Left colon (tissue), 2 donors: Measurements from ENCODE around the gene DGCR8. TPM values are rescaled to one million over a fixed set of nuclear protein-coding genes. Genes with fewer than 3 reads are reported as not detected.
"Not testable (repeated sequence)": the region's sequence is repeated elsewhere in the genome, so short reads cannot be mapped to it uniquely, and the experiment has no call there.

Experiments
- ATAC-seq: fragments of 200-7000 bp; cut with Tn5 transposase; one replicate; pipeline ENCODE4 v1.9.1; 2020; ENCODE audit warnings: mild to moderate bottlenecking, moderate library complexity
- DNase-seq, 2 donors: peaks; one replicate each; pipeline ENCODE4 v3.0.0-alpha.2; 2020
- intact Hi-C, 2 donors: fragments of 100-400 bp; cut with DNase I in 1 of 2; cut with micrococcal nuclease in 1 of 2; formaldehyde crosslinking; loops; one replicate each; pipeline versions ENCODE4 v1.11.2 to v1.14.0; 2022; cut with DNase I, micrococcal nuclease
- total RNA-seq, 2 donors: library from RNA; stranded (reverse); fragmentation: NEBNext Ultra II Directional; extraction: Animal tissue kit (Norgen Biotek cat#: 25700); gene quantifications; one replicate each; pipeline ENCODE4 v1.2.1, GENCODE V29; 2021
- donor health status: DM: no; HTN: no; CAD: no.
- donor health status: DM: yes; HTN: yes; CAD: no.

DGCR8 gene
- total RNA-seq, 2 donors from 2014 or later = 32.7 to 46.8 TPM

DNA sequence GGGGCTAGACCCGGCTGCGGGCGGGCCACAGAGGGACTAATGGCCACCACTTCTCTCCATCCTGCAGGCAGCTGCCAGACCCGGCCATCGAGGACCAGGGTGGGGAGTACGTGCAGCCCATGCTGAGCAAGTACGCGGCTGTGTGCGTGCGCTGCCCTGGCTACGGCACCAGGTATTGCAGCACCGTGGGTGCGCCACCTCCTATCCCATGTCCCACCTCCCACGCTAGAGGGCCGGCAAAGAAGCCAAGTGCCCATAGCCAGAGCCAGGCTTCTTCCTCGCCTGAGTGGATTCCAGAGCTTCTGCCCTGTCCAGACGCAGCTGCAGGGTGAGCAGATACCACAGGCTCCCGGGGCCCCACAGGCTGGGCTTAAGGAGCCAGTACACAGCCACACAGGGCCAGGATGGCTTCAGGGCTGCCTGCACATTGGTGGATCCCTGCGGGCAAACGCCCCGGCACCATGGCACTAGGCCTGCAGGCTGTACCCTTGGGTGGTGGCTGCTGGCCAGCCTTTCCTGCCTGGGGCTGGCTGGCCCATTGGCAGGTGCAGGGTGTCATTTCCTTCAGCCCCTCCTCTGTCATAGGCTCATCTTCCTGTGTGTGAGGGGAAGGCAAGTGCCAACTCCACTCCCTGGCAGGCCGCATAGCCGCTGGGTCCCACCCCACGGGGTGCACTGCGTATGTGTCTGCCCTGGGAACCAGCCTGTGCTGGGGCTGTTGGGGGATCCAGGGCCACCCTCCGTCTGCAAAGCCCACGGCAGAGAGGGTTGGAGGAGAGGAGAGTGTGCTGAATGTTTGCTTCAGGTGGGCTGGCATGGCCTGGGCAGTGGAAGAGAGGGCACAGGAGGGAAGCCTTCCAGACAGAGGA lies 16.5 kb upstream of the DGCR8 start:
- no peak for DNase-seq
- intact Hi-C loops = no loop called here
- peak; percentile 7 for ATAC-seq

DNA sequence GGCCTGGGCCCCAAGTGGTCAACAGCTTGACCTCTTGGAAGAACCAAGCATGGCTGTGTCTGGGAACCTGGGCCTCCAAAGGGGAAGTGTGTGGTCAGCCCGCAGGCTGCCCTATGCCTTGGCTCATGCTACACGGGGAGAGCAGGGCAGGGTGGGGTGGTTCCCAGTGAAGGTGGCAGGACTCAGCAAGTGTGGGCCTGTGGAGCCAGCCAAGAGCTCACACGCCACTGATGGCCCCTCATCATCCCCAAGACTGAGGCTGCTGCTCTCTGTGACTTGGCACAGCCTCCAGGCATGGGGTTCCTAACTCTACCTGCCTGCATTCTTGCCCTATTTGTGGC lies 15.9 kb upstream of the DGCR8 start:
- intact Hi-C loops = no loop called here
- ATAC-seq = no peak

DNA sequence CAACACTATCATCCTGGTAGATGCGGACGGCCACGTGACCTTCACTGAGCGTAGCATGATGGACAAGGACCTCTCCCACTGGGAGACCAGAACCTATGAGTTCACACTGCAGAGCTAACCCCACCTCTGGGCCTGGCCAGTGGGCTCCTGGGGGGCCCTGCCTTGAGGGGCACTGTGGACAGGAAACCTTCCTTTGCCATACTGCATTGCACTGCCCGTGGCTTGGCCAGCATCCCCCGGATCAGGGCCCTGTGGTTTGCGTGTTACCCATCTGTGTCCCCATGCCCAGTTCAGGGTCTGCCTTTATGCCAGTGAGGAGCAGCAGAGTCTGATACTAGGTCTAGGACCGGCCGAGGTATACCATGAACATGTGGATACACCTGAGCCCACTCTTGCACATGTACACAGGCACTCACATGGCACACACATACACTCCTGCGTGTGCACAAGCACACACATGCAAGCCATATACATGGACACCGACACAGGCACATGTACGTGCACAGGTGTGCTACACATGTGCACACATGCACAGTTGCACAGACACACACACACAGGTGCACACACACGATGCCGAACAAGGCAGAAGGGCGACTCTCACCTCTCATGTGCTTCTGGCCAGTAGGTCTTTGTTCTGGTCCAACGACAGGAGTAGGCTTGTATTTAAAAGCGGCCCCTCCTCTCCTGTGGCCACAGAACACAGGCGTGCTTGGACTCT lies 15.3 kb upstream of the DGCR8 start:
- no peak for ATAC-seq
- no peak for DNase-seq
- intact Hi-C loops = no loop called here

More for the DNA sequence above, 15.9 kb upstream of the DGCR8 start:
- no peak for DNase-seq

DNA sequence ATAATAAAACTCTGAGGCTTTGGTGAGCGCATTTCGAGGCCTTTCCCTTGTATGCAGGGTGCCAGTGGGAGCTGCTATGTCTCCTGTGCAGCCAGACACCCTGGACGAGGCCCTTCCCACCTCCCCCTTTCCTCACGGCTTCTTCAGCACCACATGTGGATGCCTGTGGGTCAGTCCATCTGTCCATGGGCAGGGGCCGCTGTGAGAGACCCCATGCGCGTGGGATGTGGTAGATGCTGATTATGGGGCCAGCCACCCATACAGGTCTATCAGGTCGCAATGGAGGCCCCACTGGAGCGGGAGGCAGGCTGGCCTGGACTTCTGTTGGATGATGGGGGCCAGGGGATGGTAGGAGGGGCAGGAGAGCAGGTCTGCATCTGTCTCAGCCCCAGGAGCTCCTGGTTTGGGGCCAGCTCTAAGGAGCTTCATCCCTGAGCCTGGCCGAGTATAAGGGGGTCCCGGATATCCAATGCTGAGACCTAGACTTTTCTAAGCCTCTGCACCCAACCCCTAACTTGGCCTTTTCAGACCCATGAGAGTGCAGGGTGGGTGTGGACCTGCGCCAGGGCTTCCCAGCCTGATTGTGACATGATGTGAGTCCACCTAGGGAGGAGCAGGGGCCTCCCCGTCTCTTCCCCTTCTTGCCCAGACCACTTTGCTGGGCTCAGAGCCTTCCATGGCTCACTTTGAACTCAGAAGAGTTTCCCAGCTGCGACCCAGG lies 14.0 kb upstream of the DGCR8 start:
- intact Hi-C loops = no loop called here
- ATAC-seq (no peak), DNase-seq (no peak)

DNA sequence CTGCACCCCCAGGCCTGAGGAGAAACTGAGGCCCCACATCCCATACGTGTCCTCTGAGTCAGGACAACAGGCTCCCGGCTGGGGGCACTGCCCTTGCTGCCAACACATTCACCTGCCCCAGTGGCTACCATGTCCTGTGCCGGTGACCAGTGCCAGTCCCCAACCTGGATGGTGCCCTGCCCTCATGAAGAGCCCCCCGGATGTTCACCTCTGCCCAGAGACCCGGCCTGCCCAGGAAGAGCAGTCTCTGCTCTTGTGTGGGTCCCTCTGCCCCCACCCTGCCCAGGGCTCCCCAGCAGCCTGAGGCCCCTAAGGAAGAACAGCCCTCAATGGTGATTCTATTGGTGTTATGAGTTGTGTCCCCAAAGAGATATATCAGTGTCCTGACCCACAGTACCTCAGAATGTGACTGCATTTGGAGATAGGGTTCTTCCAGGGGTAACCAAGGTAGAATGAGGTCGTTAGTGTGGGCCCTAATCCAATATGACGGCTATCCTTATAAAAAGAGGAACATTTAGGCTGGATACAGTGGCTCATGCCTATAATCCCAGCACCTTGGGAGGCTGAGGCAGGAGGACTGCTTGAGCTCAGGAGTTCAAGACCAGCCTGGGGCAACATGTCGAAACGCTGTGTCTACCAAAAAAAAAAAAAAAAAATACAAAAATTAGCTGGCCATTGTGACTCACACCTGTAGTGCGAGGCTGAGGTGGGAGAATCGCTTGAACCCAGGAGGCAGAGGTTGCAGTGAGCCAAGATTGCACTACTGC lies 13.2 kb upstream of the DGCR8 start:
- no peak for DNase-seq
- ATAC-seq = no peak
- intact Hi-C loops = no loop called here

DNA sequence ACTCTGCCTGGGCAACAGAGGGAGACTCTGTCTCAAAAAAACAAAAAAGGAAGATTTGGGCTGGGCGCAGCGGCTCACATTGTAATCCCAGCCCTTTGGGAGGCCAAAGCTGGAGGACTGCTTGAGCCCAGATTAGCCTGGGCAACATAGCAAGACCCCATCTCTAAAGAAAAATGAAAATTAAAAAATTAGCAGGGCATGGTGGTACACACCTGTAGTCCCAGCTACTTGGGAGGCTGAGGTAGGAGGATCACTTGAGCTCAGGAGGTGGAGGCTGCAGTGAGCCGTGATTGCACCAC lies 12.7 kb upstream of the DGCR8 start:
- intact Hi-C loops, ATAC-seq: not testable (repeated sequence)

DNA sequence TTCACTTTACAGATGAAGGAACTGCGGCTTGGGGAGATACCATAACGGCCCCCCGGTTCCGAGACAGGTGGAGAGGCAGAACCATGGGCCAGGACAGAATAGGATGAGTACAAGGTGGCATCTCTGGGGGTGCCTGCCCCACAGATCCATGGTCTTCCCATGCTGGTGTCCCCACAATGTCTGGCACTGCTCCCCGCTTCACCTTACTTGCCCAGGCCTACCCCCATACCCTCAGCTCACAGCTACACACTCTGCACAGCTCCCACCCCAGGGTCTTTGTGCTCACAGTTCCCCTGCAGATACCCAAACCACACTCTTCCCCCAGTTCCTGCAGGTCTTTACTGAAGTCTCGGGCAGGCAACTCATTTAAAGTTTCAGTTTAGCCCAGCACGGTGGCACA lies 11.4 kb upstream of the DGCR8 start:
- no peak for DNase-seq
- intact Hi-C loops = no loop called here
- ATAC-seq = no peak

More for the DNA sequence above, 12.7 kb upstream of the DGCR8 start:
- not testable (repeated sequence) for DNase-seq

DNA sequence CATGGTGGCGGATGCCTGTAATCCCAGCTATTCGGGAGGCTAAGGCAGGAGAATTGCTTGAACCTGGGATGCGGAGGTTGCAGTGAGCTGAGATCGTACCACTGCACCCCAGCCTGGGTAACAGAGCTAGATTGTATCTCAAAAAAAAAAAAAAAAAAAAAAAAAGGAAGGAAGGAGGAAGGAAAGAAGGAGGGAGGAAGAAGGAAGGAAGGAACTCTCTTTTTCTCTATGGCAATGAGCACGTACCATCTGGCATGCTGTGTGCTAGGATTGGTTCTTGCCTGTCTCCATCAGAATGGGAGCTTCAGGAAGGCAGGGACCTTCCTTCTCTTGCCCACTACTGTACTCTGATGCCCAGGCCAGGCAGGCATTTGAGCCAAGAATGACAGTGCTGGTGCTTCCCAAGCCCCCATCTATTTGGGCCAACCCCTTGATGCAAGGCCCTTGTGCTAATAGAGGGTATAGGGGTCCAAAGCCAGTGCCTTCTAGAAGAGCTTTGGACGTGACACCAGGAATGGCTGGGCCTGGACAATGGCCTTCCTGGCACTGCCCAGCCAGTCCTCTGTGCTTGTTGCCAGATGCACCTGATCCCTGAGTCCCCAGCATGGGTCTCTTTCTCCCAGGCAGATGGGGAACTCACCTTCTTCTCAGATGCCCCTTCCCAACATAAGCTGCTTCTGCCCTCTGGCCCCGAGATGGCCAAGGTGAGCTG lies 10.6 kb upstream of the DGCR8 start:
- intact Hi-C loops = no loop called here
- DNase-seq (no peak), ATAC-seq (no peak)

DNA sequence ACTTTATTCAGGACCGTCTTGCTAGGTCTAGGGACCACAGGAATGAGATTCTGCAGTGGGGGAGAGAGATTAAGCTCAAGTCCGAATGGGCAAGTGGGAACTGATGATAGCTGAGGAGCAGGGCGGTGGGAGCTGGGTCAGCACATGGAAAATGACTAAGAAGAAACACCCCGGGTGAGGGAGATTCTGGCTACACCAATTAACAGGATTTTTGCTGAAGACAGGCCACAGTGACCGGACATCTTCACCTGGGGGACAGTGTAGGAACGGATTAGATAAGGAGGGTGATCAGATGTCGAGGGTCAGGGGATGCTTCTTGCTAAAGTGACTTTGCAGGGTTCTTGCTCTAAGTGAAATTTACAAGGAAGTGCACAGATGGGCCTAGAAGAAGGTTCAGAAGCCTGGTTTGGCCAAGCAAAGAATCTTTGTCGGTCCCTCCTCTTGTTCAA lies 8.5 kb upstream of the DGCR8 start:
- ATAC-seq (no peak), DNase-seq (no peak)
- intact Hi-C loops = no loop called here

DNA sequence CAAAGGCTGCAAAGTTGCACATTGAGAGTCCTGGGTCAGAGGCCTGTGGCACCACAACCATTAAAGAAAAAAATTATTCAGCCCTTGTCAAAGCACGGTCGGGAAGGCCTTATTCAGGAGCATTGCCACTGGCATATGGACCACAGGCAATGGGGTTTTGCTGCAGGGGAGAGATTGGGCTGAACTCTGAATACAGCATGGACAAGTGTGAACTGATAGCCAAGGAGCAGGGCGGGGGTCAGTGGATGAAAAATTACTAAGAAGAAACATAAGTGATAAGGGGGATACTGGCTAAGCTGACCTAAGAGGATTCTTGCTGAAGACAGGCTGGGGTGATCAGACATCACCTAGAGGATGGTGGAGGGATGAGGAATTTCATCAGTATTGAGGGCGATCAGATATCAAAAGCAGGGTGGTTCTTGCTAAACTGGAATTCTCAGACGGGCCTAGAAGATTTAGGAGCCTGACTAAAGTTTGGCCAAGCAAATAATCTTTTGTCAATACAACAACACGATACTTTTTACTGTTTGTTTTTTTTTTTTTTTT lies 3.3 kb upstream of the DGCR8 start:
- no peak for ATAC-seq
- intact Hi-C loops = no loop called here
- no peak for DNase-seq

DNA sequence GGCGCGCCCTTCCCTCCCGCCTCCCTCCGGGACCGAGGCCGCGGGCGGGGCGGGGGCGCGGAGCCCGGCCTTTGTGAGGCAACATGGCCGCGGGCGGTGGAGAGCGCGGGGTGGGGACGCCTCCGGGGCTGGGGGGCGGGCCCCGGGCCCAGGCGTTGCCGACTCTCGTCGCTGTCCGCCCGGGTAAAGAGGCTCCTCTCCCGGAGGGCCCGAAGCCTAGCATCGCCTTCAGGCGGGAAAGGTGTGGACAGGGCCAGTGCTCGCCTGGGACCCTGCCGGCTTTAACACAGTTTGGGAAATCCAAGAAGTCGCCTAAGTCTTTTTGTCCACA lies 369 bp downstream of the DGCR8 start:
- ATAC-seq (peak; percentile 70), DNase-seq (peak; percentile 64 to 79)
- intact Hi-C loops = no loop called here

DNA sequence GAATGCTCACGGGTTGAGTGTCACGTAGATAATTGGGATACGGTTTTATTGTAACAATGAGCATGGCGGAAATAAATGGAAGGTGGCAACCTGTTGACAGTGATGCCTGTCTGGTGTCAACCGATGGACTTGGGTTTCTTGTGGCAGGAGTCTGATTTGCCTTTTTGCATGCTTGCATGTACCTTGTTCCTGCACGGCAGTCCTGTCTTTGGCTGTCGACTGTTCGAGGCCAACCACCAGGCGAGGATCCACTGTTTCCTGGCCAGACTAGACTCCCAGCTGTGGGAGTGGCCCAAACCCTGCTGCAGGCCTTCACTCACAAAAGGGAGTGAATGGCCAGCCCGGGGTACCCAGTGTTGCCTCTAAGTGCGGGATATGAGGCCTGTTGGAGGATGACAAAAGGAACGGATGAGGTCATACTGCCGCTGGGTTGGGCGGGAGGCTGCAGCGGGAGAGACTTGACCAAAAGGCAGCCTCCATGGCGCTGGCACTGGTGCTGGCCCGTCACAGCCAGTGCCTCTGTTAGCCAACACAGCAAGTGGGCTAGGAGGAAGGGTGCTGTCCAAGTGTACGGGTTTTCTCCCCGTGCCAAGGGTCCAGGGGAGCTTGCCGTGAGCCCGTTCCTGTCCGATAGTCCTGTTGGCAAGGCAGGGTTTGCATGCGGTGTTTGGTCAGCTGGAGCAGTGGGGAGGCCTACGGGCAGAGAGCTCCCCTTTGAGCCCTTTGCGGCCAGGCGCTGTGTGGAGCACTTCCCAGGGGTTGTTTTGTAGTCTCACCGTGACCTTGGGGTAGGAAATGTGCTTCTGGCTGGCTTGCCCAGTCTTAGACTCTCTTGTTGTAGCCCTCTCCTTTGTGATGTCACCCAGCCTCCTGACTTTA lies 974 bp downstream of the DGCR8 start:
- ATAC-seq = peak; percentile 30
- DNase-seq = peak in 1 of 2 donors; percentile 35
- intact Hi-C loops = no loop called here

DNA sequence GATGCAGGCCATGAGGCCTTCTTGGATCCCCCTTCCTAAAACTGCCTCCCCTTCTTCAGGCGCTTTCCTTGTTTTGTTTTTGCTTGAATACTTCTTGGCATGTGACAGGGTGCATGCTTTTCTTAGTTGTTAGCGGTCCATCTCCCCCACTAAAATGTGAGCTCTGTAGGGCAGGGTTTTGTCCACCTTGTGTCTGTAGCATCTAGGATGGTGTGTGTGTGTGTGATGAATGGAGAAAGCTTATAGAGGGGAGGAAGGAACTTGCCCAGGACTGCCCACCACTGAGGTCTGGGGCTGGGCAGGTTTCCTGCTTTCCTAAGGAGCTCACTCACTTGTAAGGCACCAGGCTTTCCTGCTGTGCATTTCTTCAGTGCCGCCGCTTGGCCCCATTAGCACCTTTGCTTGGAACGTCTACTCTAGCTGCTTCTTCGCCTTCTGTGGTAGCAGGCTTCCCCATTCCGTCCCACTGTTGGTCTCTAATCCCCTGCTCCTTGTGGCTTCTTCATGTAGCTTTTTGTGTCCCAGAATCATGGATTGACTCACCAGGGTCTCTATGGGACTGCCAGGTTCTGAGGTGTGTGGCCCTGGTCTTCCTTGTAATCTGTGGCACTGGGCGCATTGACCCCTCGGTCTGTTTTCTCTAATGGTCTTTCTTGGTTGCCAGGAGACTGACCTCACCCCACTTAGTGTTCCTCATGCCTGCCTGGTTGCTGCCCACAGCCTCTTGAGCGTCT lies 3.3 kb downstream of the DGCR8 start:
- ATAC-seq = no peak
- DNase-seq = no peak
- intact Hi-C loops = no loop called here

DNA sequence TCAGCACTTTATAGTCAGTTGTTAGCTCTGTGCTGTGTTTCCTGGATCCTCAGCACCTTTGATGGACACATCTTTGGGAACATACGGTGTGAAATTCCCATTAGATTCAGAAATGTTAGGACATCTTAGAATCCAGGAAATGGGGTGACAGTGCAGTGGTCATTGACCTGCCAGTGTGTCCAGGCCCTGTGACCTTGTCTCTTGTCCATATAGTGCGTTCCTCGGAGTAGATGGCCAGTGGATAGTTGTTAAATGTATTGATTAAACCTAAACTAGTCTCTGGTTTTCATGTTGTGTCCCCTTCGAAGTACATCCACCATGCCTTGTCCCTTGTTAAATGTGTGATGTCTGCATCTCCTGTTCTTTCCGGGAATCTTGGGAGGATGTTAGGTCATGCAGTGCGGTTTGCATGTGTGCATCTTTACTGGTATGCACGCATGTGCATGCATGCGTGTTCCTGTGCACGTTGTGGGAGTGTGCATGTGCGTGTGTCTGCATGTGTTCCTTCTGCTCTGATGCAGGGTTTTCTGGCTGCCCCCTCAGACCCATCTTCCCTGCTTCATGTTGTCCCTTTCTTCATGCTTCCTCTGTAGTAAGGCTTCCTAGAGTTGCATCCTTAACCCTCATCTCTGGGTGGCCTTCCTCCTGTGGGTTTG lies 4.0 kb downstream of the DGCR8 start:
- DNase-seq (no peak), ATAC-seq (no peak)
- intact Hi-C loops = no loop called here

DNA sequence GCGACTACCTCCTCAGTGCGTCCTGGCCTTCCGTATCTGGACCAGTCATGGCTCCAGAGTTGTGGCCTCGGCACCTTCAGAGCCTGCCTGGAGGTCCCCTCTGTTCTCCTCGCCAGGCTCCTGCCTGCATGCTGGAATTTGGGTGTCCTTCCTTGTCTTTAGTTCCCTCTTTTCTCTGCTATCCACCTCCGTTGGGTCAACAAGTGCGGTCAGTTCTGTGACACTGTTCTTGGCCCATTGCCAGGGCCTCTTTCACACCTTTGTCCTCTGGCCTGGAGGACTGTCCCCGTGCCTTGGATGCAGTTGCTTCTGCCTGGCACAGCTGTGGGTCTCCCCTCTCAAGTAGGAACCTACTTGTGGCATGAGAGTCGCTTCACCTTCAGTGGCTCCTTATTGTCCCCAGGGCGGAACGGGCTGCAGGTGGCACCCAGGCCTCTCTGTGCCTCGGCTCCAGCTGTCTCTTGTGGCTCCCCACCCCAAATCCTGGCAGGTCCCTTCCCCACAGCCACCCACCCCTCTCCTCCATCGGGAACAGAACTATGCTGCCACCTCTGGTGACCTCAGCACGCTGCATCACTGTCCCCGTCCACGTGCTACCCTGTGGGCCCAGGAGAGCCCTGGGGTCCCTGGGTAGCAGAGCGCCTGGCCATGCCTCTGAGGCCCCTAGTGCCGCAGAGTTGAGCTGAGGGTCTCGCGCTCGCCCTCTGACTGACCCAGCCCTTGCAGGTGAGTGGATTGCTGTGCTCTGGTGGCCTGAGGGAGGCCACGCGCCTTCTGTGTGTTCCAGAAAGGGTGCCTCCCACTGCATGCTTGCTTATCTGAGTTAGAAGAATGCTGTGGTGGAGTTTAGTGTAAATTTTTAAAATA lies 4.7 kb downstream of the DGCR8 start:
- no peak for DNase-seq
- intact Hi-C loops = no loop called here
- no peak for ATAC-seq
